HCT116 (cell line): ENCODE data around the gene CDA. TPM values are rescaled to one million over a fixed set of nuclear protein-coding genes. Genes with fewer than 3 reads are reported as not detected.

Experiments
- ATAC-seq: fragments of 200-7000 bp; cut with Tn5 transposase; 2 replicates; pipeline ENCODE4 v1.9.1; 2020; ENCODE audit warnings: mild to moderate bottlenecking, moderate library complexity
- BruUV-seq: library from RNA; stranded (reverse); fragments of 400-500 nt; replicated peaks from 2 replicates; lab custom pipeline; 2021; lab: Mats Ljungman, UMichigan
- CTCF ChIA-PET: fragments of 300-600 bp; sonication (Branson Sonifier 250); formaldehyde crosslinking; loops from one replicate; lab custom pipeline; 2021; ENCODE audit warnings: antibody characterized with exemption; lab: Charles Lee
- POLR2A ChIA-PET: fragments of 300-600, 350-600 bp; sonication (Branson Sonifier 250); formaldehyde crosslinking; loops from one replicate; lab custom pipeline; 2021; ENCODE audit warnings: antibody characterized with exemption; lab: Charles Lee
- RAD21 ChIA-PET, 2 experiments: fragments of 300-600 bp; sonication (Branson Sonifier 250); formaldehyde crosslinking; loops; one replicate each; lab custom pipeline; 2023; ENCODE audit warnings: low total read pairs in 2 of 2; ENCODE audit not compliant: uncharacterized antibody in 2 of 2, unreplicated experiment in 2 of 2, low non-redundant PET in 1 of 2; lab: Charles Lee
- DNase-seq: peaks from one replicate; pipeline ENCODE4 v3.0.0-alpha.2; 2010; ENCODE audit warnings: low read depth, low spot score
- H2AFZ ChIP-seq: fragments of 200-600 bp; shearing (Covaris generic), sonication (generic); 2 replicates; pipeline ENCODE4 v1.6.1; 2017; ENCODE audit warnings: low read depth, mixed run types, mixed read lengths, antibody characterized with exemption, low read length; ENCODE audit not compliant: poor library complexity, severe bottlenecking
- H3K27ac ChIP-seq: 2 replicates; pipeline ENCODE4 v1.5.1; 2012; ENCODE audit warnings: low read depth, low read length
- H3K27me3 ChIP-seq: fragments of 200-600 bp; sonication (generic); 2 replicates; pipeline ENCODE4 v1.6.1; 2016; ENCODE audit warnings: mixed run types, low read length, mixed read lengths; ENCODE audit not compliant: insufficient read depth
- H3K36me3 ChIP-seq, 2 experiments: fragments of 200-500 bp in 1 of 2; fragments of 200-600 bp in 1 of 2; sonication (Bioruptor generic) in 1 of 2; sonication (generic) in 1 of 2; 2 replicates each; pipeline versions ENCODE4 v1.5.1 to v1.6.1; 2014 to 2016; ENCODE audit warnings: low read length in 2 of 2, inconsistent platforms in 1 of 2, mixed read lengths in 1 of 2, mixed run types in 1 of 2; ENCODE audit not compliant: insufficient read depth in 2 of 2, control insufficient read depth in 1 of 2
- H3K4me1 ChIP-seq, 2 experiments: fragments of 200-600 bp in 1 of 2; sonication (generic) in 1 of 2; 2 replicates each; pipeline versions ENCODE4 v1.5.1 to v1.6.1; 2012 to 2017; ENCODE audit warnings: low read length in 2 of 2, inconsistent platforms in 1 of 2, mild to moderate bottlenecking in 1 of 2, mixed read lengths in 1 of 2, mixed run types in 1 of 2, moderate library complexity in 1 of 2; ENCODE audit not compliant: insufficient read depth in 2 of 2, control insufficient read depth in 1 of 2
- H3K4me2 ChIP-seq: fragments of 200-600 bp; sonication (generic); 2 replicates; pipeline ENCODE4 v1.6.1; 2017; ENCODE audit warnings: mixed run types, low read length, mixed read lengths
- H3K4me3 ChIP-seq, 2 experiments: fragments of 200-600 bp in 1 of 2; sonication (generic) in 1 of 2; replicated peaks in 1 of 2; 2 replicates each; pipeline ENCODE4 v1.5.1; 2011 to 2016; ENCODE audit warnings: low read length in 2 of 2, control low read depth in 1 of 2, low read depth in 1 of 2, mild to moderate bottlenecking in 1 of 2, mixed read lengths in 1 of 2, mixed run types in 1 of 2
- H3K79me2 ChIP-seq: fragments of 200-600 bp; sonication (generic); 2 replicates; pipeline ENCODE4 v1.6.1; 2017; ENCODE audit warnings: mild to moderate bottlenecking, mixed run types, low read length, moderate library complexity, mixed read lengths; ENCODE audit not compliant: insufficient read depth
- H3K9ac ChIP-seq: fragments of 200-600 bp; sonication (generic); 2 replicates; pipeline ENCODE4 v1.6.1; 2016; ENCODE audit warnings: low read length, mixed read lengths
- H3K9me2 ChIP-seq: fragments of 200-600 bp; sonication (generic), shearing (Covaris generic); 2 replicates; pipeline ENCODE4 v1.6.1; 2017; ENCODE audit warnings: mixed run types, mild to moderate bottlenecking, moderate library complexity; ENCODE audit not compliant: insufficient read depth
- H3K9me3 ChIP-seq, 2 experiments: fragments of 200-500 bp in 1 of 2; fragments of 200-600 bp in 1 of 2; sonication (Bioruptor generic) in 1 of 2; sonication (generic) in 1 of 2; 2 replicates each; pipeline ENCODE4 v1.6.1; 2014 to 2017; ENCODE audit warnings: low read length in 2 of 2, mixed read lengths in 2 of 2, inconsistent platforms in 1 of 2, low read depth in 1 of 2, mild to moderate bottlenecking in 1 of 2, mixed run types in 1 of 2, moderate library complexity in 1 of 2; ENCODE audit not compliant: control insufficient read depth in 1 of 2, insufficient read depth in 1 of 2
- H4K20me1 ChIP-seq: fragments of 200-600 bp; sonication (generic), shearing (Covaris generic); 2 replicates; pipeline ENCODE4 v1.6.1; 2017; ENCODE audit warnings: mixed run types, mild to moderate bottlenecking, moderate library complexity; ENCODE audit not compliant: insufficient read depth
- CBX3 ChIP-seq: IDR thresholded peaks from 2 replicates; pipeline ENCODE4 v1.6.1; 2012; ENCODE audit warnings: low read depth
- CEBPB ChIP-seq: IDR thresholded peaks from 2 replicates; pipeline ENCODE4 v1.6.1; 2012; ENCODE audit warnings: low read depth
- EGR1 ChIP-seq: IDR thresholded peaks from 2 replicates; pipeline ENCODE4 v1.6.1; 2012; ENCODE audit warnings: low read depth
- EZH2 ChIP-seq: fragments of 200-600 bp; sonication (generic); IDR thresholded peaks from 2 replicates; pipeline ENCODE4 v1.6.1; 2017; ENCODE audit warnings: antibody characterized with exemption, mixed run types
- FOSL1 ChIP-seq: IDR thresholded peaks from 2 replicates; pipeline ENCODE4 v1.6.1; 2012; ENCODE audit warnings: low read depth
- JUND ChIP-seq: IDR thresholded peaks from 2 replicates; pipeline ENCODE4 v1.6.1; 2012
- POLR2A ChIP-seq: IDR thresholded peaks from 2 replicates; pipeline ENCODE4 v1.7.0; 2011; ENCODE audit warnings: borderline replicate concordance; ENCODE audit not compliant: insufficient read depth, insufficient read length; ENCODE audit errors: extremely low read depth
- POLR2AphosphoS5 ChIP-seq: IDR thresholded peaks from 2 replicates; pipeline ENCODE4 v1.6.1; 2011; ENCODE audit warnings: mild to moderate bottlenecking, low read depth, low read length, moderate library complexity
- RAD21 ChIP-seq: IDR thresholded peaks from 2 replicates; pipeline ENCODE4 v1.6.1; 2012; ENCODE audit warnings: low read depth, mild to moderate bottlenecking
- REST ChIP-seq: IDR thresholded peaks from 2 replicates; pipeline ENCODE4 v1.6.1; 2012; ENCODE audit warnings: low read depth
- SP1 ChIP-seq: IDR thresholded peaks from 2 replicates; pipeline ENCODE4 v1.6.1; 2012; ENCODE audit warnings: low read depth
- SRF ChIP-seq: IDR thresholded peaks from 2 replicates; pipeline ENCODE4 v1.6.1; 2012; ENCODE audit warnings: low read depth
- TCF7L2 ChIP-seq: IDR thresholded peaks from 2 replicates; pipeline ENCODE4 v1.7.0; 2011; ENCODE audit warnings: borderline replicate concordance, inconsistent platforms; ENCODE audit not compliant: insufficient read depth, insufficient read length; ENCODE audit errors: extremely low read depth
- ZFX ChIP-seq: fragments of 450-650 bp; IDR thresholded peaks from 2 replicates; pipeline ENCODE4 v1.6.1; 2017
- ZNF274 ChIP-seq: fragments of 200-500 bp; sonication (Bioruptor generic); IDR thresholded peaks from 2 replicates; pipeline ENCODE4 v1.6.1; 2014; ENCODE audit warnings: mild to moderate bottlenecking, low read depth, low read length, inconsistent platforms
- intact Hi-C: fragments of 100-400 bp; cut with micrococcal nuclease; formaldehyde crosslinking; loops from 2 replicates; pipeline ENCODE4 v1.10.0; 2022
- total RNA-seq: library from RNA; stranded (reverse); gene quantifications from one replicate; pipeline ENCODE4 v1.2.1, GENCODE V29; 2021; ENCODE audit not compliant: unreplicated experiment
- TF ChIP-seq, protein P1 (sequence below): IDR thresholded peaks from 2 replicates; pipeline ENCODE4 v1.6.1; 2012
- TF ChIP-seq, protein P2 (sequence below): IDR thresholded peaks from 2 replicates; pipeline ENCODE4 v1.6.1; 2012
- TF ChIP-seq, protein P3 (sequence below): IDR thresholded peaks from 2 replicates; pipeline ENCODE4 v1.6.1; 2011; ENCODE audit warnings: mild to moderate bottlenecking, low read length, moderate library complexity; ENCODE audit not compliant: insufficient replicate concordance; ENCODE audit errors: extremely low read depth

The CDA gene
- total RNA-seq, 1 experiment from 2014 or later: 28.6 TPM

GRCh38 chr1:20661207-20662109, 72.6 kb downstream of the CDA start, which contains the start of gene DDOST:
TSS of gene DDOST (minus strand) at chr1:20661369. CDS start at chr1:20661350, 19 bp downstream.
- peak within 1 kb of the TSS; percentile 90 to 100 for H3K4me3 ChIP-seq
- no peaks in the 10 kb centered on the region for H3K27me3 ChIP-seq
- CTCF ChIA-PET: interaction anchor here (0.6 to 2.7 kb wide), 5 partner anchors 15 to 88 kb away, joined by 3 to 16 read pairs (median 4); partner anchors contain the start of gene PINK1
- no peaks in the 10 kb centered on the region for H4K20me1 ChIP-seq
- H3K9me2 ChIP-seq: no peaks in the 10 kb centered on the region
- DNase-seq (peak; percentile 97), ATAC-seq (peak; percentile 96)
- H3K4me1 ChIP-seq: peaks cover 12 to 21% of the 10 kb centered on the region in 2 experiments
- peak within 1 kb of the TSS; percentile 81 for H3K9ac ChIP-seq
- intact Hi-C loops: no loop called here
- peak within 1 kb of the TSS; percentile 82 for H3K4me2 ChIP-seq
- peaks cover 48% of the 10 kb centered on the region for H3K79me2 ChIP-seq
- no peaks in the 10 kb centered on the region for H3K9me3 ChIP-seq
- H2AFZ ChIP-seq: no peak within 1 kb of the TSS
- BruUV-seq: TSS peak; percentile 93
- RAD21 ChIA-PET: interaction anchor here in 1 of 2 experiments (2.1 kb wide), 1 partner anchor 86 kb away, joined by 5 read pairs; no protein-coding TSS in a partner anchor
- peak within 1 kb of the TSS; percentile 68 for H3K27ac ChIP-seq
- peaks cover 23% of the 10 kb centered on the region in 2 experiments for H3K36me3 ChIP-seq
- POLR2A ChIA-PET: interaction anchor here (1.0 kb wide), 2 partner anchors 138 to 166 kb away, joined by 3 to 4 read pairs; no protein-coding TSS in a partner anchor
- TF ChIP-seq SP1 (peak; percentile 97), ZFX (peak; percentile 39), CBX3 (no peak), SRF (peak; percentile 90), POLR2AphosphoS5 (peak; percentile 85), EZH2 (no peak), FOSL1 (no peak), CEBPB (no peak), POLR2A (peak; percentile 45), TCF7L2 (peak; percentile 25), EGR1 (peak; percentile 64), JUND (no peak), REST (no peak), ZNF274 (no peak), RAD21 (no peak)
- TF ChIP-seq, protein P1, sequence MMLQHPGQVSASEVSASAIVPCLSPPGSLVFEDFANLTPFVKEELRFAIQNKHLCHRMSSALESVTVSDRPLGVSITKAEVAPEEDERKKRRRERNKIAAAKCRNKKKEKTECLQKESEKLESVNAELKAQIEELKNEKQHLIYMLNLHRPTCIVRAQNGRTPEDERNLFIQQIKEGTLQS: no peak
- TF ChIP-seq, protein P2, sequence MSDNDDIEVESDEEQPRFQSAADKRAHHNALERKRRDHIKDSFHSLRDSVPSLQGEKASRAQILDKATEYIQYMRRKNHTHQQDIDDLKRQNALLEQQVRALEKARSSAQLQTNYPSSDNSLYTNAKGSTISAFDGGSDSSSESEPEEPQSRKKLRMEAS: peak; percentile 88
- TF ChIP-seq, protein P3, sequence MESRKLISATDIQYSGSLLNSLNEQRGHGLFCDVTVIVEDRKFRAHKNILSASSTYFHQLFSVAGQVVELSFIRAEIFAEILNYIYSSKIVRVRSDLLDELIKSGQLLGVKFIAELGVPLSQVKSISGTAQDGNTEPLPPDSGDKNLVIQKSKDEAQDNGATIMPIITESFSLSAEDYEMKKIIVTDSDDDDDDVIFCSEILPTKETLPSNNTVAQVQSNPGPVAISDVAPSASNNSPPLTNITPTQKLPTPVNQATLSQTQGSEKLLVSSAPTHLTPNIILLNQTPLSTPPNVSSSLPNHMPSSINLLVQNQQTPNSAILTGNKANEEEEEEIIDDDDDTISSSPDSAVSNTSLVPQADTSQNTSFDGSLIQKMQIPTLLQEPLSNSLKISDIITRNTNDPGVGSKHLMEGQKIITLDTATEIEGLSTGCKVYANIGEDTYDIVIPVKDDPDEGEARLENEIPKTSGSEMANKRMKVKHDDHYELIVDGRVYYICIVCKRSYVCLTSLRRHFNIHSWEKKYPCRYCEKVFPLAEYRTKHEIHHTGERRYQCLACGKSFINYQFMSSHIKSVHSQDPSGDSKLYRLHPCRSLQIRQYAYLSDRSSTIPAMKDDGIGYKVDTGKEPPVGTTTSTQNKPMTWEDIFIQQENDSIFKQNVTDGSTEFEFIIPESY: no peak
